ENCODE data around the gene EIF3L. TPM values are rescaled to one million over a fixed set of nuclear protein-coding genes. Genes with fewer than 3 reads are reported as not detected.

Gene EIF3L
- polyA plus RNA-seq, 3 donors, result 209 to 503 (median 246) TPM

- Mint-ChIP-seq H3K9me3 (peaks cover 0 to 11% (median 0%) of the 10 kb centered on the region in 7 donors), H3K27me3 (ENCODE audit: low read depth in 3 of 3) (peaks cover 36 to 43% (median 38%) of the 10 kb centered on the region in 3 donors), H3K4me1 (peaks cover 32% of the 10 kb centered on the region), H3K4me3 (peak overlapping the region in 1 of 2 donors; percentile 13), H3K36me3 (peaks cover 6 to 11% of the 10 kb centered on the region in 2 donors), H3K27ac (no peak overlapping the region)
- no peaks in the 10 kb centered on the region for H3K36me3 ChIP-seq (replicated peaks in 1 of 2; ENCODE audit: control insufficient read depth in 1 of 2, insufficient read depth in 2 of 2, low read length in 2 of 2)
- H3K79me2 ChIP-seq (ENCODE audit: insufficient read depth, low read length), result peaks cover 11% of the 10 kb centered on the region
- H3K4me3 ChIP-seq (replicated peaks in 1 of 3; ENCODE audit: low read depth in 2 of 3, low read length in 3 of 3), result no peak overlapping the region
- peaks cover 11 to 32% of the 10 kb centered on the region in 2 donors for H3K27me3 ChIP-seq (ENCODE audit: control insufficient read depth in 2 of 2, insufficient read depth in 2 of 2, low read length in 2 of 2)
- no peaks in the 10 kb centered on the region for H3K9me3 ChIP-seq (replicated peaks in 1 of 2; ENCODE audit: control insufficient read depth in 1 of 2, insufficient read depth in 1 of 2, low read length in 2 of 2)
- TF ChIP-seq CTCF (IDR thresholded peaks at IDR 0.05), result no peak
- H2AFZ ChIP-seq (ENCODE audit: insufficient read depth, low read depth, low read length, poor library complexity, severe bottlenecking), result no peak overlapping the region
- peaks cover 13% of the 10 kb centered on the region for H4K20me1 ChIP-seq (ENCODE audit: insufficient read depth, low read length)
- WGBS (ENCODE audit: insufficient coverage), result 94% methylated on average over 3 of the region's 5 CpGs
- no peak overlapping the region for H3K9ac ChIP-seq (ENCODE audit: insufficient read depth, low read length, poor library complexity, severe bottlenecking)
- peaks cover 33 to 39% of the 10 kb centered on the region in 2 donors for H3K4me1 ChIP-seq (ENCODE audit: control insufficient read depth in 1 of 2, insufficient read depth in 2 of 2, low read length in 2 of 2)
- H3K4me2 ChIP-seq (replicated peaks; ENCODE audit: extremely low read depth, low read length, poor library complexity, severe bottlenecking), result no peak overlapping the region
- no peak for DNase-seq
- H3K27ac ChIP-seq (ENCODE audit: low read depth in 1 of 2, low read length in 2 of 2), result no peak overlapping the region
- intact Hi-C loops (cut with micrococcal nuclease), result loop anchor here in 1 of 2 donors (10.0 kb wide), 2 partner anchors 125 to 155 kb away; partner anchors contain the start of gene NOL12
These were observed 39.4 kb upstream of the EIF3L start for GRCh38 chr22:37809672-37810333.

- no peaks in the 10 kb centered on the region for H3K36me3 ChIP-seq (replicated peaks in 1 of 2; ENCODE audit: control insufficient read depth in 1 of 2, insufficient read depth in 2 of 2, low read length in 2 of 2)
- peaks cover 16% of the 10 kb centered on the region for H3K4me1 Mint-ChIP-seq
- no peak overlapping the region for H2AFZ ChIP-seq (ENCODE audit: insufficient read depth, low read depth, low read length, poor library complexity, severe bottlenecking)
- H3K27me3 Mint-ChIP-seq (ENCODE audit: low read depth in 3 of 3), result peaks cover 20 to 24% (median 23%) of the 10 kb centered on the region in 3 donors
- intact Hi-C loops (cut with micrococcal nuclease), result loop anchor here in 1 of 2 donors (10.0 kb wide), 1 partner anchor 153 kb away; no protein-coding TSS in a partner anchor
- peaks cover 0 to 4% (median 0%) of the 10 kb centered on the region in 7 donors for H3K9me3 Mint-ChIP-seq
- no peaks in the 10 kb centered on the region for H3K9me3 ChIP-seq (replicated peaks in 1 of 2; ENCODE audit: control insufficient read depth in 1 of 2, insufficient read depth in 1 of 2, low read length in 2 of 2)
- no peak overlapping the region for H3K9ac ChIP-seq (ENCODE audit: insufficient read depth, low read length, poor library complexity, severe bottlenecking)
- peaks cover 3 to 16% of the 10 kb centered on the region in 2 donors for H3K27me3 ChIP-seq (ENCODE audit: control insufficient read depth in 2 of 2, insufficient read depth in 2 of 2, low read length in 2 of 2)
- no peak overlapping the region for H3K4me2 ChIP-seq (replicated peaks; ENCODE audit: extremely low read depth, low read length, poor library complexity, severe bottlenecking)
- no peak overlapping the region for H3K4me3 Mint-ChIP-seq
- TF ChIP-seq CTCF (IDR thresholded peaks at IDR 0.05), result no peak
- no peak overlapping the region for H3K27ac Mint-ChIP-seq
- WGBS (ENCODE audit: insufficient coverage), result 100% methylated on average over 1 of the region's 2 CpGs
- peaks cover 15 to 19% of the 10 kb centered on the region in 2 donors for H3K4me1 ChIP-seq (ENCODE audit: control insufficient read depth in 1 of 2, insufficient read depth in 2 of 2, low read length in 2 of 2)
- H3K27ac ChIP-seq (ENCODE audit: low read depth in 1 of 2, low read length in 2 of 2), result no peak overlapping the region
- H3K4me3 ChIP-seq (replicated peaks in 1 of 3; ENCODE audit: low read depth in 2 of 3, low read length in 3 of 3), result no peak overlapping the region
- no peak for DNase-seq
- peaks cover 7% of the 10 kb centered on the region for H4K20me1 ChIP-seq (ENCODE audit: insufficient read depth, low read length)
- no peaks in the 10 kb centered on the region for H3K36me3 Mint-ChIP-seq
- H3K79me2 ChIP-seq (ENCODE audit: insufficient read depth, low read length), result no peaks in the 10 kb centered on the region
These were observed 37.4 kb upstream of the EIF3L start for GRCh38 chr22:37811867-37812266.
